GM18508 (cell line): Measurements from ENCODE around the gene UPK1A.
"Not testable (repeated sequence)": the region's sequence is repeated elsewhere in the genome, so short reads cannot be mapped to it uniquely, and the experiment has no call there.

Experiments used
- ATAC-seq: cut with Tn5 transposase; IDR thresholded peaks from one replicate; pipeline ENCODE4 v1.9.1; 2021; ENCODE audit warnings: moderate number of reproducible peaks; ENCODE audit not compliant: insufficient read depth, unreplicated experiment

Gene UPK1A

DNA sequence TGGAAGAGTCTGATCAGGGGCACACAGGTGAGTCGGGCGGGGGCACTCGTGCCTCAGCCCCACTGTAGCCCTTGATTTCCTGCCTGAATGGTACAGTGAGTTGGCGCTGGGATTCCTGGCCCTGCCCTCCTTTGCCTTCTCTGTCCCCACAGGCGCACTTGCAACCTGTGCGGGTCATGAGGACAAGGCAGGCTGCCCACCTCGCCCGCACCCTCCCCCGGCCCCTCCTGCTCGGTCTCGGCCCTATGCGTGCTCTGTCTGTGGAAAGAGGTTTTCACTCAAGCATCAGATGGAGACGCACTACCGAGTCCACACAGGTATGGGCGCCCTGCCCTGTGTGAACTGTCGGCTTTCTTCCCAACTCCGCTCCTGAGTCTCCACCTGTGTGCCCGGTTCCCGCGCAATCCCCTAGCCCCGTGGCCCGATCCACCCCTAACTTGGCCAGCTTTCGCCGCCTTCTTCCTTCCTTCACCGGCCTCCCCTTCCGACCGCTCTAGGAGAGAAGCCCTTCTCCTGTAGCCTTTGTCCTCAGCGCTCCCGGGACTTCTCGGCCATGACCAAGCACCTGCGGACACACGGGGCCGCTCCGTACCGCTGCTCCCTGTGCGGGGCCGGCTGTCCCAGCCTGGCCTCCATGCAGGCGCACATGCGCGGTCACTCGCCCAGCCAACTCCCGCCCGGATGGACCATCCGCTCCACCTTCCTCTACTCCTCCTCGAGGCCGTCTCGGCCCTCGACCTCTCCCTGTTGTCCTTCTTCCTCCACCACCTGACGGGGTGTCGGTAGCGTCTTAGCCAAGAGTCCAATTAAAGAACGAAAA is 49.9 kb downstream of the UPK1A start:
- no peak for ATAC-seq

DNA sequence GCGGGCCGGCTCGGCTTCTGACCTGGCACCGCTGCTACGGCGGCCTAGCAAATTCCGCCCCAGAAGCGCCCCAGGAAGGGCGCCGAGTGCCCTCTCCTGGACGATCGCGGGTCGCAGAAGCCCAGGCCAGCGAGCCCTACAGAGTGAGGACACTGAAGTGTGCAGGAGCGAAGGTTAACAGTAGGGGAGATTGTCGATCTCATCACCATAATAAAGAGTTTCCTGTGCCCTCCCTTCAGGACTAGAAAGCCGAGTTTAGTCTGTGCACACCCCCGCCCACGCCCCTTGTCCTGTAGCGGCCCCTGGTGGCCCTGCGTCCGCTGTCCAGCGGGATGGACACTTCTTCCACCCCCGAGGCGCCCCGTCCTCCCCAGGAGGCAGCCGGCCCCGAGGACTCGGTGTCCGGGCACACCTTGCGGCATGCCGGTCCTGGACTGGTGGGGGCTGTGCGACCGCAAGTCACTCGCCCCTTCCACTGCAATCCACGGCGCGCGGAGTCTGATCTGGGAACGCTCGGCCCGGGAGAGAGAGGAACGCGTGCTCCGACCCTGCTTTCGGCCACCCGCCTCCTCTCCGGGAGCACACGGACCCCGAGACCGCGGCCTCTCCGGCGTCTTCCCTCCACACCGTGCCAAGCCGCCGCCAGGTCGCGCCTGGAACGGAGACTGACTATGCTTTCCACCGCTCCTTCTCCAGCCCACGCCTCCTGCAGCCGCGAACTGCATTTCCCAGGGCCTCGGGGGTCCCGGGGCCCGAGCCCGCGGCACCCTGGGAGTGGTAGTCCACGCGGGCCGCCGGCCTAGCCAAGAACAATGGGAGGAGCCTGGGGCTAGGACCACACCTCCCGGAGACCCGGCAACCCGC is 50.7 kb downstream of the UPK1A start:
- no peak for ATAC-seq

DNA sequence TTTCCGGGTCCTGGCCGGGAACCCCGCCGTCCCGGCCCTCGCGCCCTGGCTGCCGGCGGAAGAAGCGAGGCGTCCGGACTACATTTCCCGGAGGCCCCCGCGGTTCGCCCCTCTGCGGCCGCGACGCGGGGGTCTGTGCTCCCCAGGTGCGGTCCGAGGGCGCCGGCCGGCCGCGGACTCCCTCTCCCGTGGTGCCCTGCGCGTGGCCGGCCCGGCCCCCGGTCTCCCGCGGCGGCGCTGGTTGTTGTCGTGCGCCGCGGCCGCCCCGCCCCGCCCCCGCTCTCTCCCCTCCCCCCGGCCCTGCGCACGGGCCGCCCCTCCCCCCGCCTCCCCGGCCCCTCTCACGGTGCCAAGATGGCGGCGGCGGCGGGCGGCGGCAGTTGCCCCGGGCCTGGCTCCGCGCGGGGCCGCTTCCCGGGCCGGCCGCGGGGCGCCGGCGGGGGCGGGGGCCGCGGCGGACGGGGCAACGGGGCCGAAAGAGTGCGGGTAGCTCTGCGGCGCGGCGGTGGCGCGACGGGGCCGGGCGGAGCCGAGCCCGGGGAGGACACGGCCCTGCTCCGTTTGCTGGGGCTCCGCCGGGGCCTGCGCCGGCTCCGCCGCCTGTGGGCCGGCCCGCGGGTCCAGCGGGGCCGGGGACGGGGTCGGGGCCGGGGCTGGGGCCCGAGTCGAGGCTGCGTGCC is 51.5 kb downstream of the UPK1A start, which contains the start of gene KMT2B:
KMT2B (plus strand) TSS at position 339 of the 680 bp plus-strand sequence; CDS start at position 355, 16 bp downstream.
- ATAC-seq, result no peak

DNA sequence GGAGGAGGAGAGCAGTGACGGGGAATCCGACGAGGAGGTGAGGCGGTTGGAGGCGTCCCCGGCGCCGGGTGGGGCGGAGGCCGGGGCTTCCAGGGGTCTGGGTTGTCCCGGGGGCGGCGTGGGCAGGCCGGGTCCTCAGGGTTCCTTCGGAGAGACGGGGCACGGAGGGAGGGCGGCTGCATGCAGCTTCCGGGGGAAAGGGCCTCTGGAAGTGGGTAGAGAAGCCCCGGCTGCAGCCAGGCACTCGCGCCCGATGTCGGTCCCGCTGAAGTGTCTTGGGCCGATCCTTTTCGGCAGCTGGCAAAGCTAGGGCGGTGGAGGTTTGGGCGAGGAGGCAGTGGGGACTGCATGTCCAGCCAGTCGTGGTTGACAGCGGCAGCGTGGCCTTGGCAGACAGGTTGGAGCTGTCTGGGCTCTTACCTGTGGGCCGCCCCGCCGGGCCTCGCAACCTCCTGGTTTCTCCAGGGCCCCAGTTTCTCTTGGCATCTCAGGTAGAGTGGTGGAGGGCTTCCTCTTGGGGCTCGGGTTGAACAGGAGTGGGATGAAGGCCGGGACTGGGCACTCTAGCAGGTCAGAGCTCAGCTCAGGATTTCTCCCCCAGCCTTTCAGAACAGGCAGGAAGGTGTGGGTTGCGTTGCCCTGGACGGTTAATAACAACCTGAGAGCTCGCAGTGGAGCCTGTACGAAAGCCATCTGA is 52.2 kb downstream of the UPK1A start:
- ATAC-seq, result no peak

DNA sequence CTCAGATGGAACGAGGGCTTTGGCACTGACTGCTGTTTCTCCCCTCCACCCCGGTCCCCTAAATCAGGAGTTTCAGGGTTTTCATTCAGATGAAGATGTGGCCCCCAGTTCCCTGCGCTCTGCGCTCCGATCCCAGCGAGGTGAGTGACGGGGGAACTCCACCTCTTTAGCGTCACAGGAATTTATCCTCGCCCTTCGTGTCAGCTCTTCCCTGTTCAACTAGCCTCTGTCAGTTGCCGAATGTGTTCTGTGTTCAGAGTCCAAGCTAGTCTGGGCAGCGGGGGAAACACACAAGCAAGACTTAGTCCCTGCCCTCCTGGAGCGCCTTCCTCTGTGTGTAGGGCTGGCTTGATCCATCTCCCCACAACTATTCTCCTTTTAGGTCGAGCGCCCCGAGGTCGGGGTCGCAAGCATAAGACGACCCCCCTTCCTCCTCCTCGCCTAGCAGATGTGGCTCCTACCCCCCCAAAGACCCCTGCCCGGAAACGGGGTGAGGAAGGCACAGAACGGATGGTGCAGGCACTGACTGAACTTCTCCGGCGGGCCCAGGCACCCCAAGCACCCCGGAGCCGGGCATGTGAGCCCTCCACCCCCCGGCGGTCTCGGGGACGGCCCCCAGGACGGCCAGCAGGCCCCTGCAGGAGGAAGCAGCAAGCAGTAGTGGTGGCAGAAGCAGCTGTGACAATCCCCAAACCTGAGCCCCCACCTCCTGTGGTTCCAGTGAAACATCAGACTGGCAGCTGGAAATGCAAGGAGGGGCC is 53.3 kb downstream of the UPK1A start:
- no peak for ATAC-seq

DNA sequence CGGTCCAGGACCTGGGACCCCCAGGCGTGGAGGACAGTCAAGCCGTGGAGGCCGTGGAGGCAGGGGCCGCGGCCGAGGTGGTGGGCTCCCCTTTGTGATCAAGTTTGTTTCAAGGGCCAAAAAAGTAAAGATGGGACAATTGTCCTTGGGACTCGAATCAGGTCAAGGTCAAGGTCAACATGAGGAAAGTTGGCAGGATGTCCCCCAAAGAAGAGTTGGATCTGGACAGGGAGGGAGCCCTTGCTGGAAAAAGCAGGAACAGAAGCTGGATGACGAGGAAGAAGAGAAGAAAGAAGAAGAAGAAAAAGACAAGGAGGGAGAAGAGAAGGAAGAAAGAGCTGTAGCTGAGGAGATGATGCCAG is 53.8 kb downstream of the UPK1A start:
- no peak for ATAC-seq

DNA sequence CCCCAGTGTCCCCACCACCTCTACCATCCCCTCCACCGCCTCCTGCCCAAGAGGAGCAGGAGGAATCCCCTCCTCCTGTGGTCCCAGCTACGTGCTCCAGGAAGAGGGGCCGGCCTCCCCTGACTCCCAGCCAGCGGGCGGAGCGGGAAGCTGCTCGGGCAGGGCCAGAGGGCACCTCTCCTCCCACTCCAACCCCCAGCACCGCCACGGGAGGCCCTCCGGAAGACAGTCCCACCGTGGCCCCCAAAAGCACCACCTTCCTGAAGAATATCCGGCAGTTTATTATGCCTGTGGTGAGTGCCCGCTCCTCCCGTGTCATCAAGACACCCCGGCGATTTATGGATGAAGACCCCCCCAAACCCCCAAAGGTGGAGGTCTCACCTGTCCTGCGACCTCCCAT is 54.3 kb downstream of the UPK1A start:
- ATAC-seq, result no peak

DNA sequence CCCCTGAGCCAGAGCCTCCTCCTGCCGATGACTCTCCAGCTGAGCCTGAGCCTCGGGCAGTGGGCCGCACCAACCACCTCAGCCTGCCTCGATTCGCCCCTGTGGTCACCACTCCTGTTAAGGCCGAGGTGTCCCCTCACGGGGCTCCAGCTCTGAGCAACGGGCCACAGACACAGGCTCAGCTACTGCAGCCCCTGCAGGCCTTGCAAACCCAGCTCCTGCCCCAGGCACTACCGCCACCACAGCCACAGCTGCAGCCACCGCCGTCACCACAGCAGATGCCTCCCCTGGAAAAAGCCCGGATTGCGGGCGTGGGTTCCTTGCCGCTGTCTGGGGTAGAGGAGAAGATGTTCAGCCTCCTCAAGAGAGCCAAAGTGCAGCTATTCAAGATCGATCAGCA is 55.1 kb downstream of the UPK1A start:
- no peak for ATAC-seq

DNA sequence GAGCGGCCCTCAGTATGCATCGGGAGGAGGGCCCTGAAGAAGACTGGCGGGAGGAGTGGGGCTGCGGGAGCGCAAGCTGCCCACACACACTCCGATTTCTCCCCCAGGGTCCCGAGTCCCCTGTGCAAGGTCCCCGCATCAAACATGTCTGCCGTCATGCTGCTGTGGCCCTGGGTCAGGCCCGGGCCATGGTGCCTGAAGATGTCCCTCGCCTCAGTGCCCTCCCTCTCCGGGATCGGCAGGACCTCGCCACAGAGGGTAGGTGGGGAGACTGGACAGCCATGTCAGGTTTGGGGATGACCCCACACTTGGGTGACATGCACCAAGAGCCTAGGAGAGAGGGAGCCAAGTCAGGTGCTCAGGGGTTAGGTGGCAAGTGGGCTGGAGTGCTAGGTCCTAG is 56.1 kb downstream of the UPK1A start:
- no peak for ATAC-seq

DNA sequence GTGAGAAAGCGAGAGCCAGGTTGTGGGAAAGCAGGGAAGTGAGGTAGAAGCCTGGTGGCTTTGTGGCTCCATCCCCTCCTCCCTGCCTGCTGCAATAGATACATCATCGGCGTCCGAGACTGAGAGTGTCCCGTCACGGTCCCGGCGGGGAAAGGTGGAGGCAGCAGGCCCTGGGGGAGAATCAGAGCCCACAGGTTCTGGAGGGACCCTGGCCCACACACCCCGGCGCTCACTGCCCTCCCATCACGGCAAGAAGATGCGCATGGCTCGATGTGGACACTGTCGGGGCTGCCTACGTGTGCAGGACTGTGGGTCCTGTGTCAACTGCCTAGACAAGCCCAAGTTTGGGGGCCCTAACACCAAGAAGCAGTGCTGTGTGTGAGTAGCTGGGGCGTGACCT is 56.6 kb downstream of the UPK1A start:
- ATAC-seq, result no peak

DNA sequence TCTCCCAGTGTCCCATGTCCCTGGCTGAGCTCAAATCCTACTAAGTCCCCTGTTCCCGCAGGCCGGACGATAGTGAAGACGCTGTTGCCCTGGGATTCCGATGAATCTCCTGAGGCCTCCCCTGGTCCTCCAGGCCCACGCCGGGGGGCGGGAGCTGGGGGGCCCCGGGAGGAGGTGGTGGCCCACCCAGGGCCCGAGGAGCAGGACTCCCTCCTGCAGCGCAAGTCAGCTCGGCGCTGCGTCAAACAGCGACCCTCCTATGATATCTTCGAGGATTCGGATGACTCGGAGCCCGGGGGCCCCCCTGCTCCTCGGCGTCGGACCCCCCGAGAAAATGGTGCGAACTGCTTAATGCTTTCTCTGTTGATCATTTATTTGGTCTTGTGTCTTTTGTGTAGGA is 57.4 kb downstream of the UPK1A start:
- no peak for ATAC-seq

DNA sequence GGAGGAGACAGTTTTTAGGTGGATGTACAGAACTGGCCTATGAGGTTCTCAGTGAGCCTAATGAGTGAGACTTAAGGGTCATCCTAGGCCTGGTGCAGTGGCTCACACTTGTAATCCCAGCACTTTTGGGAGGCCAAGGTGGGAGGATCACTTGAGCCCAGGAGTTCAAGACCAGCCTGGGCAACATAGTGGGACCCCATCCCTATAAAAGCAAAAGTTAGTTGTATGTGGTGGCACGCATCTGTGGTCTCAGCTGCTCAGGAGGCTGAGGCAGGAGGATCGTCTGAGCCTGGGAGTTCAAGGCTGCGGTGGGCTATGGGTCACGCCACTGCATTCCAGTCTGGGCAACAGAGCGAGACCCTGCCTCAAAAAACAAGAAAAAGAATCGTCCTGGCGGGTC is 57.8 kb downstream of the UPK1A start:
- not testable (repeated sequence) for ATAC-seq

DNA sequence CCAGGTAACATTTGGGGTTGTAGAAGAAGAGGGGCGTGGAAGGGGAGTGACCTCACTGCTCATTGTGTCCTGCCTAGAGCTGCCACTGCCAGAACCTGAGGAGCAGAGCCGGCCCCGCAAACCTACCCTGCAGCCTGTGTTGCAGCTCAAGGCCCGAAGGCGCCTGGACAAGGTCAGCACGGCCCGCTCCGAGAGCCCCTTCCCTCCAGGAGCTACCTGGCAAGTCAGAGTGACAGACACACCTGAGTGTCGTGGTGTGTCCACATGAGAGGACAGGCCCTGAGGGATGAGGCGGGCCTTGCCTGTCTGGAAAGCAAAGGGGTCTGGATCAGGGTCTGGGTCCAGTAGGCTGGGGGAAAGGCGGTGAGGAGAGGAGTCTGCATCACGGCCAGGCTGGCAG is 58.2 kb downstream of the UPK1A start:
- ATAC-seq, result no peak

DNA sequence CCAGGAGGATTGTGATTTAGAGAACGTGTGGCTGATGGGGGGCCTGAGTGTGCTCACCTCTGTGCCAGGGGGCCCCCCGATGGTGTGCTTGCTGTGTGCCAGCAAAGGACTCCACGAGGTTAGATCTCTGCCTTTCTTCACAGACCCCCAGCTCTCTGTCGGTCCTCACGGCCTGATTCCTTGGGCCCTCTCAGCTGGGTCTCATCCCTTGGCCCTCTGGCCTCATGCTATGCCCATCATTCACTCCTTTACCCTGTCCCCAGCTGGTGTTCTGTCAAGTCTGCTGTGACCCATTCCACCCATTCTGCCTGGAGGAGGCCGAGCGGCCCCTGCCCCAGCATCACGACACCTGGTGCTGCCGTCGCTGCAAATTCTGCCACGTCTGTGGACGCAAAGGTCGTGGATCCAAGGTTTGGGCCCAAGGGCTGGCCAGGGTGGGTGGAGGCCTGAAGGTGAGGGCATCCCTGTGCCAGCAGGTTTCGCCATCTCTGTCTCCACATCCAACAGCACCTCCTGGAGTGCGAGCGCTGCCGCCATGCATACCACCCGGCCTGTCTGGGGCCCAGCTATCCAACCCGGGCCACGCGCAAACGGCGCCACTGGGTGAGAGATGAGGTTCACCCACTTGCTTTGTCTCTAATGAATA is 59.0 kb downstream of the UPK1A start:
- ATAC-seq, result no peak

DNA sequence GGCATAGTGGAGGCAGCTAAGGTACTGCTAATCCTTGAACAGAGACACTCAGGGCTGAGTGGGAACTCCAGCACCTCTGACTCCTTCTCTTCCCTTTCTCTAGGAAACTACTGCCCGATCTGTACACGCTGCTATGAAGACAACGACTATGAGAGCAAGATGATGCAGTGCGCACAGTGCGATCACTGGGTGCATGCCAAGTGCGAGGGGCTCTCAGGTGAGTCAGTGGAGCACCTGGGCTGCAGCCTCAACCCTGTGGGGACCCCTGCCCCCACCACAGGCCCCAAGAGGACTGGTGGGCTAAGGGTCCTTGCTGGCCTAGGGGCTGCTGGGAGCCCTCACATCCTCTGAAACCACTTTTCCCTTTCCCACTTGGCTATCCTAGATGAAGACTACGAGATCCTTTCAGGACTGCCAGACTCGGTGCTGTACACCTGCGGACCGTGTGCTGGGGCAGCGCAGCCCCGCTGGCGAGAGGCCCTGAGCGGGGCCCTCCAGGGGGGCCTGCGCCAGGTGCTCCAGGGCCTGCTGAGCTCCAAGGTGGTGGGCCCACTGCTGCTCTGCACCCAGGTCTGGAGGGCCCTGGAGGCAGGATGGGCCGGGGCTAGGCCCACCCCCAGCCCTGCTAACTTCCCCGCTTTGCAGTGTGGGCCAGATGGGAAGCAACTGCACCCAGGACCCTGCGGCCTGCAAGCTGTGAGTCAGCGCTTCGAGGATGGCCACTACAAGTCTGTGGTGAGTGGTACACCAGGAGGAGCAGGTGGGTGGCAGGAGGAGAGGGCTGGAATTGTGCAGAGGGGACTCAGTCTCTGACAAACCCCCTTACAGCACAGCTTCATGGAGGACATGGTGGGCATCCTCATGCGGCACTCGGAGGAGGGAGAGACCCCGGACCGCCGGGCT is 61.0 kb downstream of the UPK1A start:
- no peak for ATAC-seq
